GM23338 (cell line): ENCODE data around the gene GPR135. TPM values are rescaled to one million over a fixed set of nuclear protein-coding genes. Genes with fewer than 3 reads are reported as not detected.

Source experiments
- ATAC-seq: fragments of 200-7000 bp; cut with Tn5 transposase; 3 replicates; pipeline ENCODE4 v1.9.1; 2020
- DNase-seq: peaks from one replicate; pipeline ENCODE4 v3.0.0-alpha.2; 2015; ENCODE audit warnings: low spot score
- H2AFZ ChIP-seq: fragments of 200-600 bp; sonication (generic); 2 replicates; pipeline ENCODE4 v1.8.0; 2016; ENCODE audit warnings: antibody characterized with exemption, mild to moderate bottlenecking, moderate library complexity
- H3F3A ChIP-seq: fragments of 200-600 bp; sonication (generic); replicated peaks from 2 replicates; pipeline ENCODE4 v1.8.0; 2017; ENCODE audit warnings: antibody characterized with exemption, mixed run types, low read depth
- H3K27ac ChIP-seq: fragments of 200-600 bp; sonication (generic); 2 replicates; pipeline ENCODE4 v1.6.1; 2016; ENCODE audit warnings: low read depth
- H3K27me3 ChIP-seq: fragments of 200-600 bp; sonication (generic); 2 replicates; pipeline ENCODE4 v1.8.0; 2016; ENCODE audit warnings: mild to moderate bottlenecking, mixed run types, moderate library complexity; ENCODE audit not compliant: insufficient read depth
- H3K36me3 ChIP-seq: fragments of 200-600 bp; sonication (generic); 2 replicates; pipeline ENCODE4 v1.8.0; 2016; ENCODE audit warnings: mild to moderate bottlenecking; ENCODE audit not compliant: insufficient read depth
- H3K4me1 ChIP-seq: fragments of 200-600 bp; sonication (generic); 2 replicates; pipeline ENCODE4 v1.8.0; 2016; ENCODE audit warnings: mild to moderate bottlenecking, moderate library complexity; ENCODE audit not compliant: insufficient read depth
- H3K4me2 ChIP-seq: fragments of 200-600 bp; sonication (generic); 2 replicates; pipeline ENCODE4 v1.7.1; 2017; ENCODE audit warnings: mixed run types
- H3K4me3 ChIP-seq: fragments of 200-600 bp; sonication (generic); 2 replicates; pipeline ENCODE4 v1.6.1; 2016; ENCODE audit warnings: mixed run types
- H3K79me2 ChIP-seq: fragments of 200-600 bp; sonication (generic); replicated peaks from 2 replicates; pipeline ENCODE4 v1.8.0; 2017; ENCODE audit warnings: mild to moderate bottlenecking; ENCODE audit not compliant: insufficient read depth
- H3K9me2 ChIP-seq: fragments of 200-600 bp; sonication (generic); 2 replicates; pipeline ENCODE4 v1.8.0; 2017; ENCODE audit not compliant: insufficient read depth
- H4K20me1 ChIP-seq: fragments of 200-600 bp; sonication (generic); replicated peaks from 2 replicates; pipeline ENCODE4 v1.8.0; 2017; ENCODE audit warnings: mild to moderate bottlenecking; ENCODE audit not compliant: insufficient read depth
- H3K27ac Mint-ChIP-seq: 2 replicates; pipeline ENCODE4 v1.8.0; 2020; ENCODE audit warnings: inconsistent platforms, mild to moderate bottlenecking, moderate library complexity, mixed read lengths
- H3K27me3 Mint-ChIP-seq: 3 replicates; pipeline ENCODE4 v1.8.0; 2022; ENCODE audit warnings: low read depth, mild to moderate bottlenecking, moderate library complexity, mixed read lengths, inconsistent platforms; ENCODE audit not compliant: insufficient read depth, poor library complexity
- H3K36me3 Mint-ChIP-seq: 3 replicates; pipeline ENCODE4 v1.8.0; 2021; ENCODE audit warnings: low read depth, mild to moderate bottlenecking, inconsistent platforms, moderate library complexity, mixed read lengths
- H3K4me1 Mint-ChIP-seq: 3 replicates; pipeline ENCODE4 v1.8.0; 2020; ENCODE audit warnings: mild to moderate bottlenecking, inconsistent platforms, mixed read lengths
- H3K4me3 Mint-ChIP-seq: 3 replicates; pipeline ENCODE4 v1.8.0; 2021; ENCODE audit warnings: moderate library complexity, mild to moderate bottlenecking, inconsistent platforms, mixed read lengths
- H3K9me3 Mint-ChIP-seq: 3 replicates; pipeline ENCODE4 v1.8.0; 2020; ENCODE audit warnings: moderate library complexity, mild to moderate bottlenecking, inconsistent platforms, mixed read lengths
- CREB1 ChIP-seq: fragments of 250-450 bp; sonication (Bioruptor Pico); IDR thresholded peaks from 2 replicates; pipeline ENCODE4 v1.5.0; 2020; ENCODE audit warnings: low read depth, mild to moderate bottlenecking, moderate library complexity
- NANOG ChIP-seq: IDR thresholded peaks from 2 replicates; pipeline ENCODE4 v1.6.1; 2016; ENCODE audit warnings: antibody characterized with exemption, borderline replicate concordance
- STAT1 ChIP-seq: IDR thresholded peaks from one replicate; pipeline ENCODE4 v1.6.1; 2016; ENCODE audit warnings: antibody characterized with exemption; ENCODE audit not compliant: unreplicated experiment
- ZNF114 ChIP-seq: fragments of 250-450 bp; sonication (Bioruptor Pico); IDR thresholded peaks from 2 replicates; pipeline ENCODE4 v1.5.0; 2020; ENCODE audit warnings: mild to moderate bottlenecking, moderate library complexity
- polyA plus RNA-seq: library from polyadenylated mRNA; unstranded; fragments of >200 nt; fragmentation: Nextera tagmentation; extraction: Ambion mirVana; gene quantifications from 2 replicates; pipeline ENCODE4 v1.2.1, GENCODE V29; 2016
- total RNA-seq: library from RNA; depleted of rRNA; stranded (reverse); fragments of >200 nt; shearing (Covaris generic); gene quantifications from 2 replicates; pipeline ENCODE4 v1.2.3, GENCODE V29; 2014
- TF ChIP-seq, protein P1 (sequence below), 2 experiments: fragments of 200-600 bp in 1 of 2; sonication (generic) in 1 of 2; conservative IDR thresholded peaks; 2 replicates each; pipeline versions ENCODE4 v1.5.1 to v1.6.1; 2016 to 2017; ENCODE audit warnings: antibody characterized with exemption in 2 of 2, low read depth in 2 of 2, mild to moderate bottlenecking in 2 of 2, moderate library complexity in 1 of 2
- TF ChIP-seq, protein P2 (sequence below): fragments of 250-450 bp; sonication (Bioruptor Pico); IDR thresholded peaks from 2 replicates; pipeline ENCODE4 v1.5.0; 2020; ENCODE audit warnings: mild to moderate bottlenecking, moderate library complexity
- TF ChIP-seq, protein P3 (sequence below): IDR thresholded peaks from one replicate; pipeline ENCODE4 v1.6.1; 2018; ENCODE audit warnings: antibody characterized with exemption; ENCODE audit not compliant: unreplicated experiment
- TF ChIP-seq, protein P4 (sequence below): IDR thresholded peaks from 2 replicates; pipeline ENCODE4 v1.6.1; 2016; ENCODE audit warnings: antibody characterized with exemption

The GPR135 gene
- total and polyA plus RNA-seq, 2 experiments from 2014 or later: 0.47 to 2.2 TPM

DNA sequence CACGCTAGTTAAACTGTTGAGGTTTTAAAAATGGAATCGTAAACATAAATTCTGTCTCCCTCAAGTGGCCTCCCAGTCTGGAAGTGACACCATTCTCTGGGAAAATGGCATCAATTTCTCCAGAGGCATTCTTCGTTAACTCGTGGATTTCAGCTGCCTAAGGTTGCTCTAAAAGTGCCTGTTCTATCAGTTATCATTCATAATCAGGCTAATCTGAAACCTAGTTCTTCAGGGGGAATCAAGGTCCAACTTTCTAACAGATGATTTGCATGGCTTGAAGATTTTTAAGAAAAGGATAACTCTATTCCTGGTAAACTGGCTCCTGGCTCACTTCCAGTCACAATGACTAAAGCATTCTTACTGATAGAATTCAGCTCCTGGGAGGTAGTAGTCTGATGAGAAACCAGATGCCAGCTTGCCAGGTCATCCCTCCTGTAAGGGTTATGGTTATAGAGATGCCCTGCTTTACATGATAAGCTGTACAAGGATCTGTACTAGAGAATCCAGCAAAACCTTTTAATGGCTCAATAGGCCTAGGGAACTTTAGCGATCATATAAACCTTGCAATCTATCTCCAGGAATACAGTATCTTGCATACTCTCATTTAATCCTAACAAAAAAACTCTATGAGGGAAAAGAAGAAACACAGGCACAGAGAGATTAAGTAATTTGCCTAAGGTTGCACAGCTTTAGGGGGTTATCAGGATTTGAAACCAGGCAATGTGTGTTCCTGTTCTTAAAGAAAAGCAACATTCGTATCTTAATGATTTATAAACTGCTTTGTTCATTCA, 17.6 kb upstream of the GPR135 start:
- TF ChIP-seq, protein P1, sequence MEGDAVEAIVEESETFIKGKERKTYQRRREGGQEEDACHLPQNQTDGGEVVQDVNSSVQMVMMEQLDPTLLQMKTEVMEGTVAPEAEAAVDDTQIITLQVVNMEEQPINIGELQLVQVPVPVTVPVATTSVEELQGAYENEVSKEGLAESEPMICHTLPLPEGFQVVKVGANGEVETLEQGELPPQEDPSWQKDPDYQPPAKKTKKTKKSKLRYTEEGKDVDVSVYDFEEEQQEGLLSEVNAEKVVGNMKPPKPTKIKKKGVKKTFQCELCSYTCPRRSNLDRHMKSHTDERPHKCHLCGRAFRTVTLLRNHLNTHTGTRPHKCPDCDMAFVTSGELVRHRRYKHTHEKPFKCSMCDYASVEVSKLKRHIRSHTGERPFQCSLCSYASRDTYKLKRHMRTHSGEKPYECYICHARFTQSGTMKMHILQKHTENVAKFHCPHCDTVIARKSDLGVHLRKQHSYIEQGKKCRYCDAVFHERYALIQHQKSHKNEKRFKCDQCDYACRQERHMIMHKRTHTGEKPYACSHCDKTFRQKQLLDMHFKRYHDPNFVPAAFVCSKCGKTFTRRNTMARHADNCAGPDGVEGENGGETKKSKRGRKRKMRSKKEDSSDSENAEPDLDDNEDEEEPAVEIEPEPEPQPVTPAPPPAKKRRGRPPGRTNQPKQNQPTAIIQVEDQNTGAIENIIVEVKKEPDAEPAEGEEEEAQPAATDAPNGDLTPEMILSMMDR (conservative IDR thresholded peaks at IDR 0.05; ENCODE audit: low read depth in 2 of 2): no peak
- TF ChIP-seq ZNF114 (CRISPR knock-in tag) (no peak), CREB1 (CRISPR knock-in tag) (no peak), NANOG (no peak), STAT1 (no peak)
- TF ChIP-seq, protein P2, sequence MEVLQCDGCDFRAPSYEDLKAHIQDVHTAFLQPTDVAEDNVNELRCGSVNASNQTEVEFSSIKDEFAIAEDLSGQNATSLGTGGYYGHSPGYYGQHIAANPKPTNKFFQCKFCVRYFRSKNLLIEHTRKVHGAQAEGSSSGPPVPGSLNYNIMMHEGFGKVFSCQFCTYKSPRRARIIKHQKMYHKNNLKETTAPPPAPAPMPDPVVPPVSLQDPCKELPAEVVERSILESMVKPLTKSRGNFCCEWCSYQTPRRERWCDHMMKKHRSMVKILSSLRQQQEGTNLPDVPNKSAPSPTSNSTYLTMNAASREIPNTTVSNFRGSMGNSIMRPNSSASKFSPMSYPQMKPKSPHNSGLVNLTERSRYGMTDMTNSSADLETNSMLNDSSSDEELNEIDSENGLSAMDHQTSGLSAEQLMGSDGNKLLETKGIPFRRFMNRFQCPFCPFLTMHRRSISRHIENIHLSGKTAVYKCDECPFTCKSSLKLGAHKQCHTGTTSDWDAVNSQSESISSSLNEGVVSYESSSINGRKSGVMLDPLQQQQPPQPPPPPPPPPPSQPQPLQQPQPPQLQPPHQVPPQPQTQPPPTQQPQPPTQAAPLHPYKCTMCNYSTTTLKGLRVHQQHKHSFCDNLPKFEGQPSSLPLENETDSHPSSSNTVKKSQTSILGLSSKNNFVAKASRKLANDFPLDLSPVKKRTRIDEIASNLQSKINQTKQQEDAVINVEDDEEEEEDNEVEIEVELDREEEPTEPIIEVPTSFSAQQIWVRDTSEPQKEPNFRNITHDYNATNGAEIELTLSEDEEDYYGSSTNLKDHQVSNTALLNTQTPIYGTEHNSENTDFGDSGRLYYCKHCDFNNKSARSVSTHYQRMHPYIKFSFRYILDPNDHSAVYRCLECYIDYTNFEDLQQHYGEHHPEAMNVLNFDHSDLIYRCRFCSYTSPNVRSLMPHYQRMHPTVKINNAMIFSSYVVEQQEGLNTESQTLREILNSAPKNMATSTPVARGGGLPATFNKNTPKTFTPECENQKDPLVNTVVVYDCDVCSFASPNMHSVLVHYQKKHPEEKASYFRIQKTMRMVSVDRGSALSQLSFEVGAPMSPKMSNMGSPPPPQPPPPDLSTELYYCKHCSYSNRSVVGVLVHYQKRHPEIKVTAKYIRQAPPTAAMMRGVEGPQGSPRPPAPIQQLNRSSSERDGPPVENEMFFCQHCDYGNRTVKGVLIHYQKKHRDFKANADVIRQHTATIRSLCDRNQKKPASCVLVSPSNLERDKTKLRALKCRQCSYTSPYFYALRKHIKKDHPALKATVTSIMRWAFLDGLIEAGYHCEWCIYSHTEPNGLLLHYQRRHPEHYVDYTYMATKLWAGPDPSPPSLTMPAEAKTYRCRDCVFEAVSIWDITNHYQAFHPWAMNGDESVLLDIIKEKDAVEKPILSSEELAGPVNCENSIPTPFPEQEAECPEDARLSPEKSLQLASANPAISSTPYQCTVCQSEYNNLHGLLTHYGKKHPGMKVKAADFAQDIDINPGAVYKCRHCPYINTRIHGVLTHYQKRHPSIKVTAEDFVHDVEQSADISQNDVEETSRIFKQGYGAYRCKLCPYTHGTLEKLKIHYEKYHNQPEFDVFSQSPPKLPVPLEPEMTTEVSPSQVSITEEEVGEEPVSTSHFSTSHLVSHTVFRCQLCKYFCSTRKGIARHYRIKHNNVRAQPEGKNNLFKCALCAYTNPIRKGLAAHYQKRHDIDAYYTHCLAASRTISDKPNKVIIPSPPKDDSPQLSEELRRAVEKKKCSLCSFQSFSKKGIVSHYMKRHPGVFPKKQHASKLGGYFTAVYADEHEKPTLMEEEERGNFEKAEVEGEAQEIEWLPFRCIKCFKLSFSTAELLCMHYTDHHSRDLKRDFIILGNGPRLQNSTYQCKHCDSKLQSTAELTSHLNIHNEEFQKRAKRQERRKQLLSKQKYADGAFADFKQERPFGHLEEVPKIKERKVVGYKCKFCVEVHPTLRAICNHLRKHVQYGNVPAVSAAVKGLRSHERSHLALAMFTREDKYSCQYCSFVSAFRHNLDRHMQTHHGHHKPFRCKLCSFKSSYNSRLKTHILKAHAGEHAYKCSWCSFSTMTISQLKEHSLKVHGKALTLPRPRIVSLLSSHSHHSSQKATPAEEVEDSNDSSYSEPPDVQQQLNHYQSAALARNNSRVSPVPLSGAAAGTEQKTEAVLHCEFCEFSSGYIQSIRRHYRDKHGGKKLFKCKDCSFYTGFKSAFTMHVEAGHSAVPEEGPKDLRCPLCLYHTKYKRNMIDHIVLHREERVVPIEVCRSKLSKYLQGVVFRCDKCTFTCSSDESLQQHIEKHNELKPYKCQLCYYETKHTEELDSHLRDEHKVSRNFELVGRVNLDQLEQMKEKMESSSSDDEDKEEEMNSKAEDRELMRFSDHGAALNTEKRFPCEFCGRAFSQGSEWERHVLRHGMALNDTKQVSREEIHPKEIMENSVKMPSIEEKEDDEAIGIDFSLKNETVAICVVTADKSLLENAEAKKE: no peak
- TF ChIP-seq, protein P3, sequence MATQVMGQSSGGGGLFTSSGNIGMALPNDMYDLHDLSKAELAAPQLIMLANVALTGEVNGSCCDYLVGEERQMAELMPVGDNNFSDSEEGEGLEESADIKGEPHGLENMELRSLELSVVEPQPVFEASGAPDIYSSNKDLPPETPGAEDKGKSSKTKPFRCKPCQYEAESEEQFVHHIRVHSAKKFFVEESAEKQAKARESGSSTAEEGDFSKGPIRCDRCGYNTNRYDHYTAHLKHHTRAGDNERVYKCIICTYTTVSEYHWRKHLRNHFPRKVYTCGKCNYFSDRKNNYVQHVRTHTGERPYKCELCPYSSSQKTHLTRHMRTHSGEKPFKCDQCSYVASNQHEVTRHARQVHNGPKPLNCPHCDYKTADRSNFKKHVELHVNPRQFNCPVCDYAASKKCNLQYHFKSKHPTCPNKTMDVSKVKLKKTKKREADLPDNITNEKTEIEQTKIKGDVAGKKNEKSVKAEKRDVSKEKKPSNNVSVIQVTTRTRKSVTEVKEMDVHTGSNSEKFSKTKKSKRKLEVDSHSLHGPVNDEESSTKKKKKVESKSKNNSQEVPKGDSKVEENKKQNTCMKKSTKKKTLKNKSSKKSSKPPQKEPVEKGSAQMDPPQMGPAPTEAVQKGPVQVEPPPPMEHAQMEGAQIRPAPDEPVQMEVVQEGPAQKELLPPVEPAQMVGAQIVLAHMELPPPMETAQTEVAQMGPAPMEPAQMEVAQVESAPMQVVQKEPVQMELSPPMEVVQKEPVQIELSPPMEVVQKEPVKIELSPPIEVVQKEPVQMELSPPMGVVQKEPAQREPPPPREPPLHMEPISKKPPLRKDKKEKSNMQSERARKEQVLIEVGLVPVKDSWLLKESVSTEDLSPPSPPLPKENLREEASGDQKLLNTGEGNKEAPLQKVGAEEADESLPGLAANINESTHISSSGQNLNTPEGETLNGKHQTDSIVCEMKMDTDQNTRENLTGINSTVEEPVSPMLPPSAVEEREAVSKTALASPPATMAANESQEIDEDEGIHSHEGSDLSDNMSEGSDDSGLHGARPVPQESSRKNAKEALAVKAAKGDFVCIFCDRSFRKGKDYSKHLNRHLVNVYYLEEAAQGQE: no peak
- TF ChIP-seq, protein P4, sequence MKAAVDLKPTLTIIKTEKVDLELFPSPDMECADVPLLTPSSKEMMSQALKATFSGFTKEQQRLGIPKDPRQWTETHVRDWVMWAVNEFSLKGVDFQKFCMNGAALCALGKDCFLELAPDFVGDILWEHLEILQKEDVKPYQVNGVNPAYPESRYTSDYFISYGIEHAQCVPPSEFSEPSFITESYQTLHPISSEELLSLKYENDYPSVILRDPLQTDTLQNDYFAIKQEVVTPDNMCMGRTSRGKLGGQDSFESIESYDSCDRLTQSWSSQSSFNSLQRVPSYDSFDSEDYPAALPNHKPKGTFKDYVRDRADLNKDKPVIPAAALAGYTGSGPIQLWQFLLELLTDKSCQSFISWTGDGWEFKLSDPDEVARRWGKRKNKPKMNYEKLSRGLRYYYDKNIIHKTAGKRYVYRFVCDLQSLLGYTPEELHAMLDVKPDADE: no peak
- Histone ChIP-seq H3K4me1 (peaks cover 9% of the 10 kb centered on the region), H3K4me2 (peak overlapping the region; percentile 75), H3K27me3 (no peaks in the 10 kb centered on the region; the same call in 1 of the 2 replicates), H4K20me1 (peaks cover 12% of the 10 kb centered on the region), H3K9me2 (no peaks in the 10 kb centered on the region), H2AFZ (peak overlapping the region; percentile 91; the same call in 1 of the 2 replicates), H3K36me3 (0 out of 2 replicates have a peak, but pooled peaks cover 4% of the 10 kb centered on the region), H3F3A (no peaks in the 10 kb centered on the region), H3K4me3 (peak overlapping the region; percentile 80), H3K79me2 (peaks cover 51% of the 10 kb centered on the region), H3K27ac (no peak overlapping the region)
- Mint-ChIP-seq H3K27me3 (peaks cover 2% of the 10 kb centered on the region), H3K9me3 (no peaks in the 10 kb centered on the region), H3K27ac (peak overlapping the region; percentile 70; the same call in 1 of the 2 replicates), H3K4me3 (peak overlapping the region; percentile 98), H3K4me1 (peaks cover 21% of the 10 kb centered on the region), H3K36me3 (peaks cover 12% of the 10 kb centered on the region)
- ATAC-seq: no peak
- DNase-seq: no peak
